ENCODE data around the gene PILRB.
"Not testable (repeated sequence)": the region's sequence is repeated elsewhere in the genome, so short reads cannot be mapped to it uniquely, and the experiment has no call there.

PILRB gene

DNA sequence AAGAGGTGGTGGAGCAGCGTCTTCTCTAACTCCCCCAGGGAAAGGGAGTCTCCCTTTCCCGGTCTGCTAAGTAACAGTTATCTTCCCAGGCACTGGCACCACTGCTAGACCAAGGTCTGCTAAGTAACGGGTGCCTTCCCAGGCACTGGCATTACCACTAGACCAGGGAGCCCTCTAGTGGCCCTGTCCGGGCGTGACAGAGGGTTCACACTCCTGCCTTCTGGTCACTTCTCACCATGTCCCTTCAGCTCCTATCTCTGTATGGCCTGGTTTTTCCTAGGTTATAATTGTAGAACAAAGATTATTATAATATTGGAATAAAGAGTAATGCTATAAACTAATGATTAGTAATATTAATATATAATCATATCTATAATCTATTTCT lies 12.6 kb upstream of the PILRB start:
- TF ChIP-seq, protein P1, sequence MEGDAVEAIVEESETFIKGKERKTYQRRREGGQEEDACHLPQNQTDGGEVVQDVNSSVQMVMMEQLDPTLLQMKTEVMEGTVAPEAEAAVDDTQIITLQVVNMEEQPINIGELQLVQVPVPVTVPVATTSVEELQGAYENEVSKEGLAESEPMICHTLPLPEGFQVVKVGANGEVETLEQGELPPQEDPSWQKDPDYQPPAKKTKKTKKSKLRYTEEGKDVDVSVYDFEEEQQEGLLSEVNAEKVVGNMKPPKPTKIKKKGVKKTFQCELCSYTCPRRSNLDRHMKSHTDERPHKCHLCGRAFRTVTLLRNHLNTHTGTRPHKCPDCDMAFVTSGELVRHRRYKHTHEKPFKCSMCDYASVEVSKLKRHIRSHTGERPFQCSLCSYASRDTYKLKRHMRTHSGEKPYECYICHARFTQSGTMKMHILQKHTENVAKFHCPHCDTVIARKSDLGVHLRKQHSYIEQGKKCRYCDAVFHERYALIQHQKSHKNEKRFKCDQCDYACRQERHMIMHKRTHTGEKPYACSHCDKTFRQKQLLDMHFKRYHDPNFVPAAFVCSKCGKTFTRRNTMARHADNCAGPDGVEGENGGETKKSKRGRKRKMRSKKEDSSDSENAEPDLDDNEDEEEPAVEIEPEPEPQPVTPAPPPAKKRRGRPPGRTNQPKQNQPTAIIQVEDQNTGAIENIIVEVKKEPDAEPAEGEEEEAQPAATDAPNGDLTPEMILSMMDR (IDR thresholded peaks at IDR 0.05; ENCODE audit: extremely low read depth, missing control alignments), result peak; percentile 59
- DNase-seq (ENCODE audit: low spot score), result not testable (repeated sequence)

DNA sequence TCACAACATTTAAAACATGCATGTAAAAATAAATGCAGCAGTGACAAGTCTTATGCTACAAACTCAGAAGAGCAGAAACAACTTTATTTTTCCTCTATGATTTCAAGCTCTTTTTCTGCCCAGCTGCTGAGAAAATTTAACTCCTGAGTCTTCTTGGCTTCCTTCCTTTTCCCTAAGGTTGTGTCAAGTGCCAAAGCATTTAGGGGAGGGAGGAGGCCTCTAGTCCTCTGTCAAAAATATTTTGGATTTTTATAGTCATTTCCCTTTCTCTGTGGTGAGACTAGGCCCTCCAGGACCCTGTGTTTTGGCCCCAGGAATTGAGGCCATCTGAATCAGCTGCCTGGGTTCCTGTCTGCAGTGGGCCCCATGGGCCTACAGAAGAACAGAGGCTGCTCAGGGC lies 11.0 kb upstream of the PILRB start:
- no peak for DNase-seq (ENCODE audit: low spot score)
- TF ChIP-seq, protein P1 (IDR thresholded peaks at IDR 0.05; ENCODE audit: extremely low read depth, missing control alignments), result no peak

DNA sequence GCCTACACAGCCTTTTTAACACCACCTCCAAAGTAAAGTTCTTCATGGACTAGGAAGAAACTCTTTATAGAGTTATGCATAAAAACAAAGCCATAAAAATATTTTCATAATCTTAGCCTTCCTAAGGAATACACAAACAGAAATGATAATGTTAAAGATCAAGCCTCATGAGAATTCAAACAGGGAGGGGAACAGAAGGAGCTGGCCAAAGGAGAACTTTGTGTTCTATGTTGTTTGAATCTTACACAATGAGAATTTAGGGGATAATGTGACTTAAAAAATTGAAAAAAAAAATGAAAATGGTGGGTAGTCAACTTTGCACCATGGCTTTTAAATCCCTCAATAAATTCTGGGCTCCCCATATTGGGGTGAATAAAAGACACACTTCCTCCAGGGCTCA lies 9.1 kb upstream of the PILRB start:
- TF ChIP-seq, protein P1 (IDR thresholded peaks at IDR 0.05; ENCODE audit: extremely low read depth, missing control alignments), result no peak
- DNase-seq (ENCODE audit: low spot score), result no peak

DNA sequence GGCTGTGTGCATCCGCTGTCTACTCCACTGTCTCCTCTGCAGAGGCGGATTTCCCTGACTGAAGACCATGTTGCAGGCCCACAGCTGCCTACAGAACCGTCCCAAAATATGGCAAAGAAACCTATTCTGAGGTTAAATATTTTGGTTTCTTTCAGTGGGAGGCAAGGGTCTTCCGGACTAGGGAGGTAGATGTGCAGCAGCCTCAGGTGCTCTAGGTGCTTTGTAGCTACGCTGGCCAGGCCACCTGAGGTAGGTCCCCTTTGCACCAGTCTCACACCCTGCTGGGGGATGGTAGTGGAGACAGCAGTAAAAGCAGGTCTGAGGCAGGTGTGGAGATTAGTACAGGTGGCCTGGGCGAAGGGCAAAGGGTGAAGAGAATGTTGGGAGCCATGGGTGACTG lies 8.2 kb upstream of the PILRB start:
- TF ChIP-seq, protein P1 (IDR thresholded peaks at IDR 0.05; ENCODE audit: extremely low read depth, missing control alignments), result no peak
- DNase-seq (ENCODE audit: low spot score), result no peak

DNA sequence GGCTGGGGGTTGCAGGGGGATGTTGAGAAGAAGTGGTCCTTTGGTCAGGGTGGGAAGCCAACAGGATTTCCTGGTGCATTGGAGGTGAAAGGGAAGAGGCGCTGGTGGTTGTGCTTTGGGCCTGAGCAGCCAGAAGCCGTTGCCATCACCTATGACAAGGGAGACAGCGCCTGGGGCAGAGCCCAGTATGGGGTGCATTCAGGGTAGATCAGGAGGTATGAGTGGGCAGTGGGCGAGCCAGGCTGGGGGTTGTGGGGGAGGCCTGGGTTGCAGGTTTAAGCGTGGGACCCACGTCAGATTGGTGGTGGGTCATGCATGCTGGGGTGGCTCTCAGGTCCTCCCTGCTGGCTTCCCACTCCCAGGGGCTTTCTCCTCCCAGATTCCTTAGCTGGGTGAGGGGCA lies 6.3 kb upstream of the PILRB start:
- TF ChIP-seq, protein P1 (IDR thresholded peaks at IDR 0.05; ENCODE audit: extremely low read depth, missing control alignments), result no peak

DNA sequence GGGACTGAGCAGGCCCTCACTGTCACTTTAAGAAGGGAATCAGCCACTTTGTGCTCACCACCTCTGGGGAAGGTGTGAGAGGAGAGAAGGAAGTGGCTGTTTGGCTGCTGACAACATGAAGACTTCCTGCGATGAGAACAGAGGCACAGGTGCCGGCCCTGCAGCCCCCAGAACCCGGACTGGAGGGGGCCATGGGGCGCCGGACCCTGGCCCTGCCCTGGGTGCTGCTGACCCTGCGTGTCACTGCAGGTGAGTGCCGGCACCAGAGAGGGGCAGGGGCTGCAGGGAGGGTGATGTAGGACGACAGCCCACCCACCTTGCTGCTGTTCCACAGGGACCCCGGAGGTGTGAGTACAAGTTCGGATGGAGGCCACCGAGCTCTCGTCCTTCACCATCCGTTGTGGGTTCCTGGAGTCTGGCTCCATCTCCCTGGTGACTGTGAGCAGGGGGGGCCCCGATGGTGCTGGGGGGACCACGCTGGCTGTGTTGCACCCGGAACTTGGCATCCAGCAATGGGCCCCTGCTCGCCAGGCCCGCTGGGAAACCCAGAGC lies 5.6 kb upstream of the PILRB start:
- DNase-seq (ENCODE audit: low spot score), result not testable (repeated sequence)

More for the DNA sequence above, 6.3 kb upstream of the PILRB start:
- DNase-seq (ENCODE audit: low spot score), result no peak

DNA sequence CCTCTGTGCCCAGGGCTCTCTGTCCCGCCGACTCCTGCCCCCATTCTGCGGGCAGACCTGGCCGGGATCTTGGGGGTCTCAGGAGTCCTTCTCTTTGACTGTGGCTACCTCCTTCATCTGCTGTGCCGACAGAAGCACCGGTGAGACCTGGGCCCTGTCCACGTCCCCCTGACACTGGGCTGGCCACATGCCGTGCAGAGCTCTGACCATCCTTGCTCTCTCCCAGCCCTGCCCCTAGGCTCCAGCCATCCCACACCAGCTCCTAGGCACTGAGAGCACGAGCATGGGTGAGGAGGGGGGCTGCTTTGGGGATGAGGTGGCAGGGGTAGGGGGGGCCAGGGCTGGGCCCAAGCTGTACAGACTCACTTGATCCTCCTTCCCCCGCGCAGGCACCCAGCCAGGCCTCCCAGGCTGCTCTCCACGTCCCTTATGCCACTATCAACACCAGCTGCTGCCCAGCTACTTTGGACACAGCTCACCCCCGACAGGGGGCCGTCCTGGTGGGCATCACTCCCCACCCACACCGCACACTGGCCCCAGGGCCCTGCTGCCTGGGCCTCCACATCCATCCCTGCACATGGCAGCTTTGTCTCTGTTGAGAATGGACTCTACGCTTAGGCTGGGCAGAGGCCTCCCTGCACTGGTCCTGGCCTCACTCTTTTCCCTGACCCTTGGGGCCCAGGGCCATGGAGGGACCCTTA lies 4.8 kb upstream of the PILRB start:
- DNase-seq (ENCODE audit: low spot score), result no peak
- TF ChIP-seq, protein P1 (IDR thresholded peaks at IDR 0.05; ENCODE audit: extremely low read depth, missing control alignments), result no peak
